8988T (cell line): ENCODE results near the gene TYRO3.
"Not testable (repeated sequence)": the region's sequence is repeated elsewhere in the genome, so short reads cannot be mapped to it uniquely, and the experiment has no call there.

Experiments used
- DNase-seq: peaks from one replicate; pipeline ENCODE4 v3.0.0; 2011

TYRO3 gene

GRCh38 chr15:41577863-41578735 is 19.1 kb downstream of the TYRO3 start:
- no peak for DNase-seq

GRCh38 chr15:41578736-41579383 is 19.8 kb downstream of the TYRO3 start:
- no peak for DNase-seq

GRCh38 chr15:41581110-41581509 is 22.1 kb downstream of the TYRO3 start:
- no peak for DNase-seq

GRCh38 chr15:41583795-41584194 is 24.8 kb downstream of the TYRO3 start:
- DNase-seq: no peak

GRCh38 chr15:41584636-41585126 is 25.7 kb downstream of the TYRO3 start:
- DNase-seq: no peak

- no peak for DNase-seq
These were observed 26.4 kb downstream of the TYRO3 start for GRCh38 chr15:41585127-41586047.

- not testable (repeated sequence) for DNase-seq
These were observed 27.7 kb downstream of the TYRO3 start for GRCh38 chr15:41586531-41587282.

GRCh38 chr15:41589018-41589417 is 30.0 kb downstream of the TYRO3 start:
- not testable (repeated sequence) for DNase-seq

GRCh38 chr15:41589571-41589970 is 30.6 kb downstream of the TYRO3 start:
- DNase-seq: not testable (repeated sequence)

- not testable (repeated sequence) for DNase-seq
These were observed 32.2 kb downstream of the TYRO3 start for GRCh38 chr15:41591217-41591616.

GRCh38 chr15:41592718-41593117 is 33.7 kb downstream of the TYRO3 start:
- DNase-seq: not testable (repeated sequence)

- DNase-seq: no peak
These were observed 36.1 kb downstream of the TYRO3 start for GRCh38 chr15:41594801-41595746.

- no peak for DNase-seq
These were observed 38.0 kb downstream of the TYRO3 start for GRCh38 chr15:41596972-41597371.

- no peak for DNase-seq
These were observed 38.8 kb downstream of the TYRO3 start for GRCh38 chr15:41597787-41598186.

GRCh38 chr15:41599061-41599460 is 40.0 kb downstream of the TYRO3 start:
- no peak for DNase-seq

GRCh38 chr15:41603411-41603935 is 44.5 kb downstream of the TYRO3 start:
- DNase-seq: no peak

GRCh38 chr15:41603941-41604911 is 45.2 kb downstream of the TYRO3 start:
- no peak for DNase-seq

GRCh38 chr15:41605566-41605965 is 46.6 kb downstream of the TYRO3 start:
- no peak for DNase-seq

GRCh38 chr15:41606997-41607396 is 48.0 kb downstream of the TYRO3 start:
- DNase-seq: no peak
